Hematopoietic multipotent progenitor cell (in vitro differentiated cells): ENCODE data around the gene CEP55. TPM values are rescaled to one million over a fixed set of nuclear protein-coding genes. Genes with fewer than 3 reads are reported as not detected.
"Not testable (repeated sequence)": the region's sequence is repeated elsewhere in the genome, so short reads cannot be mapped to it uniquely, and the experiment has no call there.

Source experiments
- DNase-seq, 3 donors: peaks; one replicate each; pipeline ENCODE4 v3.0.0-alpha.2; 2011 to 2015; ENCODE audit warnings: low read depth in 2 of 3, low spot score in 2 of 3
- total RNA-seq: library from RNA; depleted of rRNA; stranded (reverse); fragments of >200 nt; gene quantifications from one replicate; pipeline ENCODE4 v1.2.3, GENCODE V29; 2012

Gene CEP55
- total RNA-seq = 0.81 TPM

DNA sequence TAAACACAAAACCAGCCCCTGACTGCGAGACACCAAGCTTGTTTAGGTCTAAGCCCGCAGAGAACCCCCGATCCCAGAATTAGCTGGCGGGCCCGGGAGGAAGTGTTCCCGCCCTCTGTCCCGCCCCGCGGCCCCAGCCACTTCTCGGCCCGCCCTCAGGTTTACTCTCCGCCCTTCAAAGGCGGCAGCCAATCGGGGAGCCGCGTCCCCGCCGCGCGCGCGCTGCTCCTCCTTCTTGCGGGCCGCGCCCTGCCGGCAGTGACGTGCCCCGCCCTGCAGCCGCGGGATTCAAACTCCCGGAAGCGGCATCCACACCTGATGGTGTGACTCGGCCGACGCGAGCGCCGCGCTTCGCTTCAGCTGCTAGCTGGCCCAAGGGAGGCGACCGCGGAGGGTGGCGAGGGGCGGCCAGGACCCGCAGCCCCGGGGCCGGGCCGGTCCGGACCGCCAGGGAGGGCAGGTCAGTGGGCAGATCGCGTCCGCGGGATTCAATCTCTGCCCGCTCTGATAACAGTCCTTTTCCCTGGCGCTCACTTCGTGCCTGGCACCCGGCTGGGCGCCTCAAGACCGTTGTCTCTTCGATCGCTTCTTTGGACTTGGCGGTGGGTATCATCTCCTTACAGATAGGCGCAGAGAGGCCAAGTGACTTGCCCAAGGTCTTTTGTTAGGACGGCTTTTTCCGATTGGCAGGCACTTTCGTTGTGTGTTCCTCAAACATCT, at the start of gene CEP55:
Gene CEP55 (plus strand): TSS at position 291 of the 720 bp plus-strand sequence. CDS start 3,440 bp downstream, outside the sequence.
- DNase-seq = peak; percentile 83 to 93 (median 90)

DNA sequence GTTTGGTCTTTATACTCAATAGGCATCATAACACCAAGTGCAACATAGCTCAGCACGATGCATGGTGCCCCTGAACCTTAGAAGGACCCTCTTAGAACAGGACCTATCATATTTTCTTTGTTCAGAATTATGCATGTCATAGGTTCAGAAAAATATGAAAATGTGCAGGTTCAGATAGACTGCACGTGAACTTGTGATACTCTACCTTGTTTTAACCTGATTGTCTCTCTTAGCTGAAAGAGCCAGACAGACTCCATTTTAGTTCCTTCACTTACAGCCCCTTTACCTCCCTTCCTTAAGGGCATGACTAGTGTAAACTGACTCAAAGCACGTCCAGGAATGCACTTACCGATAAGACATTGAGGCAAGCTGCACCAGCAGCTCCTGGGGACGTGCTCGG, 49.4 kb upstream of the CEP55 start:
- no peak for DNase-seq

DNA sequence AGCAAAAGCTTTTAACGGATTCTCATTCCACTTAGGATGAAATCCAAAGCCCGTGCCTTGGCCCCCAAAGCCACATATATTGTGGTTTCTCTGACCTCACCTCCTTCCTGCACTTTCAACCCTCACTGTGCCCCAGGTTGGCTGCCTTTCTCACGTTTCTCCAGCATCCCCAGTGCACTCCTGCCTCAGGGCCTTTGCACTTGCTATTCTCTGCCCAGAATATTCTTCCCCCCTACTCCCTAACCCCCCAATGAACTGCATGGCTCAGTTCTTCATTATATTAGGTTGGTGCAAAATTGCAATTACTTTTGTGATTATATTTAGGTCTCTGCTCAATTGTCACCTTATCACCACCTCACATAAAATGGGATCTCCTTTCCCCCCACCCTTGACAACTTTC, 48.4 kb upstream of the CEP55 start:
- no peak for DNase-seq

DNA sequence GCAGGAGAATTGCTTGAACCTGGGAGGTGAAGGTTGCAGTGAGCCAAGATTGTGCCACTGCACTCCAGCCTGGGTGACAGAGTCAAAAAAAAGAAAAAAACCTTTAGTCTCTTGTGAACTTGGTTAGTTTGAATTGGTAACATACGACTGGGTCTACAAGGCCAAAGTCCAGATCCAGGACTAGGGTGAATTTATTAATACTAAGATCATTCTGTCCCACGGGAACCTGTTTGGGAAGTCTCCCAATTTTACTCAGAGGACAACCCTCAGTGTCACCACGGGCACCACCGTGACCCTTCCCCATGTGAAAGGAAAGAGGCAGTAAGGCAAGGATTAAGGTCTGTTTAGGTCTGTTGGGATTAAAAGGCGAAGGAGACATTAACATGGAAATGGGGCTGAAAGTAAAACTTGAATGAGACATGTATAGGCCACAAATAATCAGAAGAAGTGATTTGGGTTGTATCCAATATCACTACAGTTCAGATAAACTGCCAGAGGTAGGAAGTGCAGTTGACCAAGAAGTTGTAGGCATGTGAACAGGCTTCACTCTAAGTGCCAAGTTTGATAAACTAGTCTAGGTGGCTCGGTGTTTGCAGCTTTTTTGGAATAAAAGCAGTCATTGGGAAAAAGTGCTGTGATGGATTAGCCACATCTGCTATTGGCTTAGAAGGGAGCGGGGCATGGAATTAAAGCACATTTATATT, 45.0 kb upstream of the CEP55 start:
- no peak for DNase-seq

DNA sequence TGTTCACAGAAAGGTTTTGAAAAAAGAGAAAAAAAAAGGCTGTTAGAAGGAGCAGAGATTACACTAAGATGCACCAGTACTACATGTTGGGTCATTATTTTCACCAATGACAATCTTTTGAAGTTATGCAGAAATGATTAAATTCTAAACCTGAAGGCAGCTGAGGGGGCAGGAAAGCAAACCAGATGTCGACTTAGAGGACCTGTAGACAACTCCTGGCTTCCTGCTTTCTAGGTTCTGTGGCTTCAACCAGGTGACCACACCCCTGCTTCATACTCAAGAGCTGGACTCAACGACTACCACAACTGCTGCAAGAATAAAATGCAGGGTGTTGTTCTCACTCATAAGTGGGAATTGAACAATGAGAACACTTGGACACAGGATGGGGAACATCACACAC, 44.3 kb upstream of the CEP55 start:
- no peak for DNase-seq

DNA sequence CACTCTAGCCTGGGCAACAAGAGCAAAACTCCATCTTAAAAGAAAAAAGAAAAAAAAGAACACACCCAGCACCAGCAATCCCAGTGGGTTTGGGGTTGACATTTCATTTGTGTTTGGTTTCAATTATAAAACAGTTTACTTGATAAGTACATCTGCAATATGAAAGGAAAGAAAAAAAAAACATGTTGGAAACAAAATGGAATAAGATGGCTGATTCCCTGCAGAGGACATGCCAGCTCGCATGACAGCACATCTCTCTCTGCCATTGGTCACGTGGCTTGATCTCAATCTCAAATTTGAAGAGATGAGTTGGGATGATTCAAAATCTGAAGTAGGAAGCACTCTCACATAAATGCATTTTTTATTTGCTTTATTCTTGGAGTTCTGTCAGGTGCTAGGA, 42.3 kb upstream of the CEP55 start:
- DNase-seq = no peak

DNA sequence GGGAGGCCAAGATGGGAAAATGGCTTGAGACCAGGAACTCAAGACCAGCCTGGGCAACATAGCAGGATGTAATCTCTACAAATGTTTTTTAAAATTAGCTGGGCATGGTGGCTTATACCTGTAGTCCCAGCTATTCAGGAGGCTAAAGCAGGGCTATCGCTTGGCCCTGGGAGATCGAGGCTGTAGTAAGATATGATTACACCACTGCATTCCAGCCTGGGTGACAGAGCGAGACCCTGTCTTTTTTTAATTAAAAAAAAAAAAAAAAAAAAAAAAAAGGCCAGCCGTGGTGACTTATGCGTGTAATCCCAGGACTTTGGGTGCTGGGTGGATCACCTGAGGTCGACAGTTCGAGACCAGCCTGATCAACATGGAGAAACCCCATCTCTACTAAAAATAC, 41.7 kb upstream of the CEP55 start:
- DNase-seq = no peak

DNA sequence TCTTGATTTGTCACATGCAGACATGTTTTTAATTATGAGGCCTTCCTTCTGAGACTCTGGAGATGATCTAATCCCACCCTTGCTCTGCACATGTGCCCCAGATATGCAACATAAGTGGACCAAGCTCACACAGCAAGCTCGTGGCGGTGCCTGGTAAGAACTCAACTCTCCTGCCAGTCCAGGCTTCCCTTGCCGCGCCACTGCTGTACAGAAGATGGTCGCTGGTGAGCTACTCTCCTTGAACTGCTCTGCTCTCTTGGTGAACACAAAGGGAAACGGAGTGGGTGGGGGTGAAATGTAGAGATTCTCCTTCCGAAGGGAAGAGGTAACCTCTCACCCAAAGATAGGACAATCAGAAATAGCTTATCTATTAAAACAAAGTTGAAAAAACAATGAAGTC, 39.9 kb upstream of the CEP55 start:
- no peak for DNase-seq

DNA sequence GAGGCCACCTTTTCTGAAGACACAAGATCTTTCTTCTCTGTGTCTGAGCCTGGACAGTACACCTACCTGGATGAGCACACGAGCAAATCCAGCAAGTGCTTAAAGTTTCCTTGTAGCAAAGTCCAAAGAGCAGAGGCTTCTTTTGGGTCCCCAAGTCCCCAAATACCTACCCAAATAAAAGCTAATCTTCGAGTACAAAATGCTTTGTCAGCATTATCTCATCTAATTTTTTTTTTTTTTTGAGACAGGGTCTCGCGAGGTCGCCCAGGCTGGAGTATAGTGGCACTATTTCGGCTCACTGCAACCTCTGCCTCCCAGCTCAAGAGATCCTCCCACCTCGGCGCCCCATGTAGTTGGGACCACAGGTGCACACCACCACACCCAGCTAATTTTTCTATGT, 38.9 kb upstream of the CEP55 start:
- no peak for DNase-seq

DNA sequence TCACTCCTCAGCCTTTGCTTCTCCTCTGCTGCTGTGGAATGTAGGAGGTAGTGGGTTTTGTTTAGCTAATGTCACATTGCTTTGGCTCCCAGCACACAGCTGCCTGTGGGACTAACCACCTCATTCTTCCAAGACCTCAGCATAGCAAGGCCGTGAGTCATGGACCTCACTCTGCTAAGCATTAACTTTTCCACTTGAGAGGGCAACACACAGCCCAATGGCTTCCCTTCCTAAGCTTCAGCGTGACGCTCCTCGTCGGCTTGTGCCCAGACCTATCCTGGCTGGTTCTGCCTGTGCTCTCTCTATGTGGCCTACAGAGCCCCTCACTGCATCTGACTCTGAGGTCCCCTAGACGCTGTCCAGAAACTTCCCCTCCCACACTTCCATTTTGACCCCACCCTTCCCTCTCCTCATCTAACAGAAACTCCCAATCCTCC, 37.6 kb upstream of the CEP55 start:
- no peak for DNase-seq

DNA sequence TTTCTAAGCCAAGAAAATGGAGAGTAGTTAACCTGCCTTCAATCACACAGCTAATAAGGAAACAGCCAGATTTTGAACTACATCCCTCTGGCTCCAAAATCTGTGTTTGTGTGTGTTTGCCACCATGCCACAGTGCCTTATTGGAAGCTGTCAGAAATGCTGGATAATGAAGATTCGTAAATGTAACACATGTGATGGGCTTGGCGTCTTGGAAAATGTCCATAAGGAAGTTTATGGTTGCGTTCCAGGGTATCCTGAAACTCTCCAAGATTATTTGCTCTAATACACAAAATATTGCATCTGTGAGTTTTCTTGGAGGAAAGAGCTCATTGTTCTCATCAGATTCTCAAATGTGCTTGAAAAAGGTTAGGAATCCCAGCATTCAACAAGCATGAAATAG, 36.9 kb upstream of the CEP55 start:
- DNase-seq = no peak

DNA sequence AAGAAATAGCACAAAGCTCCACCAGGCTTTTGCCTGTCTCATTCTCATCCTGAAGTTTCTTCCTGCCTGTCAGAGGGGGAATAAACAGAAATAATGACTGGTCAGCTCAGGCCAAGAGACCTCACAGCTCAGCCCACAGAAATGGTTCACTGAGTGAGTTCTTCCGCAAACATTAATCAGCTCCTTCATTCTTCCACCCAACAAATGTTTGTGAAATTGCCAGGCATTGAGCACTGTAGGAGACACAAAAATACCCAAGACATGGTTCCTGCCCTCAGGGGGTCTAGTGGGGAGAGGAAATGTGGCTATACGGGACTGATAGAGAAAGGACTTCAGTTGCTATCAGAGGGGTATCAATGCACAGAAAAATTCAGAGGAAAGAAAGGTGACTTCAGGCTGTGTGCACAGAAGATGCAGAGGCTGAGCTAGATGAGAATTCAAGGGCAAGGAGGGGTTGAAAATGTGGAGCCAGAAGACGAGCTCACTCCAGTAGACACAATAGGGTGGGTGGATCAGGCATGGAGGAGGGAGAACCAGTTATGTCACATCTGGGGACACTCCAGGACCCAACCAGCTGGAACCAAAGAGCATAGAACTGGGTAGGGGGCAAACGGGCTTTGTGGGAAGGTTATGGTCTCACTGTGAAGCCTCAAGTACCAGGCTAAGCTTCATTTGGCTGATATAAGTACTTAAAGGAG, 35.2 kb upstream of the CEP55 start:
- no peak for DNase-seq

DNA sequence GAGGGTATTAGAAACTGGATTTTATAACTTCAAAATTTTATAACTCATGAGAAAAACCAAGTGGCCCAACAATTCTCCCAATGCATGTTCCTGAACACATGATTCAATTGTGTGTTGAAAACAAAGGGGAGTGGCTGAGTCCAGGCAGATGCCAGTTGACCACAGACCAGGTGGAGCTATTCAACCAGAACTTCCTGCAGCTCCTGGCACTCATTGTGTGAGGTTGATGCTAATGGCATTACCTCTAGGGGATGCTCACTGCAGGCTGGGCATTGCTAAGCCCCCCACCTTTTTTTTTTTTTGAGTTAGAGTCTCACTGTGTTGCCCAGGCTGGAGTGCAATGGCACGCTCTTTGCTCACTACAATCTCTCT, 34.6 kb upstream of the CEP55 start:
- peak in 1 of 3 donors; percentile 36 for DNase-seq

DNA sequence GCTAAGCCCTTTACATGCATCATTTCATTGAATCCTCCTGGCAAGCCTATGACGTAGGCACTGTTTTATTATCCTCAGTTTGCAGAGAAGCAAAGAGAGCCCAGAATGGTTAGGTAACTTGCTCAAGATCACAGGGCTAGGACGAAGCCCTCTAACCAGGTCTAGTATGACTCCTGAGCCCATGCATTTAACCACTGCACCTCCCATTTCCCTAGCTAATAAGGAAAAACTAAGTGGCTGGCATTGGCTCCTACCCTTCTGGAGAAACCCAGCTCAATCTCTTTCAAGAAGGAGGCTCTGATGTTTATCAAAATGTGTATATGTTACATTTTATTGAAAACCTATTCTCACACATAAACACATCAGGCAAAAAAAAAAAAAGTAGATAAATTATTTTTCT, 34.0 kb upstream of the CEP55 start:
- no peak for DNase-seq

DNA sequence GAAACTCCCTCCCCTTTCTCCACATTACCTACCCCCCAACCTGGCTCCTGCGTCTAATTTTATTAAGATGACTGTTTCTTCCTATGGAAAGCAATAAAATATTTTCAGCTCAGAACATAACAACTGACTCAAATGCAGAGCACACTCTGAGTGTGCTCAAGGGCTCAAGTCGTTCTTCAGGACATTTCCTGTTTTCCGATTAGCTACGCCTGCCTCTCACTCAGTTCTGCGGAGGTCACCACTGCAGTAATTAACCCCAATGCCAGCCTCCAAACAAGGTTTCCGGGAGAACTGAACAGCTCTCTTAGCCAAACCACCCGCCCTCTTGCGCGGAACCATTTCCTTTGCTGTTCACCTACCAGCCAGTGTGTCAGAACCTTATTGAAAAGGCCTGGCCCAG, 33.5 kb upstream of the CEP55 start:
- peak in 1 of 3 donors; percentile 17 for DNase-seq

DNA sequence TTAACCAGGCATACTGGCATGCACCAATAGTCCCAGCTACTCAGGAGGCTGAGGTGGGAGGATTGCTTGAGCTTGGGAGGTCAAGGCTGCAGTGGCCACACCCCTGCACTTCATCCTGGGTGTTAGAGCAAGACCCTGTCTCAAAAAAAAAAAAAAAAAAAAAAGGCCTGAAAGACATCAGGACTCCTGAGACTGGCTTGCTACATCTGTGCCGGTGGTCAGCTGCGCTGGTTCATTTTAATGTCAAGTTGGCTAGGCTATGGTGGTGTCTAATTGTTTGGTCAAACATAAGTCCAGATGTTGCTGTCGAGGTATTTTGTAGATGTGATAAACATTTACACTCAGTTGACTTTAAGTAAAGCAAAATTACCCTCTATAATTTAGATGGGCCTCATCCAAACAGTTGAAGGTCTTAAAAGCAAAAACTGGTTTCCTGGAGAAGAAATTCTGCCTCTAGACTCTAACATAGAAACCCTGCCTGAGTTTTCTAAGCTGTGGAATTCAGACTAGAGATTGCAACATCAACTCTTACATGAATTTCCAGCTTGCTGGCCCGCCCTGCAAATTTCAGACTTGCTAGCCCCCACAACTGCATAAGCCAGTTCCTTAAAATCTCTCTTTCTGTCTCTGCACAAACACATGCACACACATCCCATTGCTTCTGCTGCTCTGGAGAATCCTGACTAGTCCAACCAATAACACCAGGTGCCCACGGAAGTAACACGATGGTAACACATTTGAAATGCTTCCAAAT, 32.5 kb upstream of the CEP55 start:
- no peak for DNase-seq

DNA sequence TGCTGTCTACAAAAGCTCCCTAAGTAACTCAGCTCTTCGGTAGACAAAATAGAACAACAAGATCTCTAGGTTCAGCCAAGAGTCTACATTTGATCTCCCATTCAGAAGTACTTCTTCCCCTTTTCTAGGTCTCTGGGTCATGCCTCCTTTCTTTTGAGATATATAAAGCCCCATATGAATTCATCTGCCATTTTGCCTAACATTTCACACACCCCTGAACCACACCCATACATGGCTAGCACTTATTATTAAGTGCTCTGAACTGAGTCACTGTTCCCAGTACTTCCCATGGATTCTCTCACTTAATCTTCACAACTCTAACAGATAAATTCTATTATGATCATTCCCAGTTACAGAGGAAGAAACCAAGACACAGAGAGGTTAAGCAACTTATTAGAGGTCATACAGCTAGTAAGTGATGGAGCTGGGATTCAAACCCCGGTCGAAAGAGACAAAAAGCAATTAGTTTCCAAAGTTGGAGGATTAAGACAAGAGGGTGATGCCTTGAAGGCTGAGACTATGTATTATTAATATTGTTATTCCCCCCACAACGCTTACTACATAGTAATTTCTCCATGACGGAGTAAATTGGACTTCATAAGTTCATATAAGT, 31.5 kb upstream of the CEP55 start:
- no peak for DNase-seq

DNA sequence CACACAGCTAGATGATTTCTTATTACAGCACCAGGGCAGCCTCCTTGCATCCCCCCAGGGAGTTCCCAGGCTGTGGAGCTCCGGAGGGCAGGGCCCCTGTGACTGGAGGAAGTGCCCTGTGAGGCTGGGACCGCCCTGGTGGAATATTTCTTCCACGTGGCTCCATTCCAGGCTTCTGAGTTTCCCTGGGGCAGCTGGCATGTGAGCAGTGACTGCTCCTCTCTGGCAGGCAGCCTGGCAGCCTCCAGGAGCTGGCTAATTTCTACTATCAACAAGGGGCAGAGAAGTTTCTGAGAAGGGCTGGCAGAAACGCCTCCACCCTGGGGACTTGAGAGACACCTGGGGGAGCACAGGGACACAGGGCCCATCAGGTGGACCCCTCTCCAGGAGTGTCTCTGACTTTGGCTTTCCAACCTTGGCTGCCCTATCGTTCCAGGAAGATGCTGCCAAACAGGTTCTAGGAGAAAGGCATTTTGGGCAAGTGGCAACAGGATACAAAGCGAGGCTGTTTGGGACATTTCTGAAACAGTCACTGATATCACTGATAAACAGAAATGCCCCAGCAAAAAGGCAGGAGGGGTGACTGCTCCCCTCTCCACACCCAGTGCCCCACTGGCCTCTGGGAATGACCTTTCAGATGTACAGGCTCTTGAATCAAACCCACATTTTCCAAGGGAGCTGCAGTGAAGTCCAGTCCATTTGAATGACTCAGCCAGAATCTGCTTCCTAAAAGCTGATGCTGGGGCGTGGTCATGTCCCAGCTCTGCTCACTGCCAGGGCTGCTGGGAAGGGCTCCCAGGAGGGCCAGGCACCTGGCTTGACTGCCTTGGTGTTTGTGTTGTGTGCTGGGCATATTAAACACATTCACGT, 30.4 kb upstream of the CEP55 start:
- DNase-seq = no peak

DNA sequence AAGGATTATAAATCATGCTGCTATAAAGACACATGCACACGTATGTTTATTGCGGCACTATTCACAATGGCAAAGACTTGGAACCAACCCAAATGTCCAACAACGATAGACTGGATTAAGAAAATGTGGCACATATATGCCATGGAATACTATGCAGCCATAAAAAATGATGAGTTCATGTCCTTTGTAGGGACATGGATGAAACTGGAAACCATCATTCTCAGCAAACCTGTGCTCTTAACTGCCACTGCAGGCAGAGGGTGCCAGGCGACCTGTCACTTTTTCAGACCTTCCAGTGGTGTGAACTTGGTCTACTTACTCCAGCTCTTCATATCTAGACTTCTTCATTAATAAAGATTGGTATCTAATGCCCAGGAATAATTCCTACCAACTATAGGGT, 28.8 kb upstream of the CEP55 start:
- not testable (repeated sequence) for DNase-seq
